ENCODE data around the gene IL13RA2. TPM values are rescaled to one million over a fixed set of nuclear protein-coding genes. Genes with fewer than 3 reads are reported as not detected.

Gene IL13RA2
- total and polyA plus RNA-seq, 12 donors, result 0.33 to 19.4 (median 1.9) TPM; not detected in 1

- no peak overlapping the region for H3K27ac ChIP-seq
- H3K36me3 ChIP-seq (replicated peaks in 1 of 2), result no peaks in the 10 kb centered on the region
- DNase-seq, result peak in 4 of 7 donors; percentile 23 to 52 (median 44)
- no peaks in the 10 kb centered on the region for H3K9me3 ChIP-seq (replicated peaks in 1 of 3)
- H3K4me3 ChIP-seq, result no peak overlapping the region
- peaks cover 14% of the 10 kb centered on the region for H3K27me3 ChIP-seq
- no peak for TF ChIP-seq POLR2A (IDR thresholded peaks at IDR 0.05)
- TF ChIP-seq CTCF (IDR thresholded peaks at IDR 0.05), result no peak
- WGBS, 4 donors, result 5 to 22% (median 13%) methylated on average over 2 of the region's 2 CpGs
- intact Hi-C loops (cut with DNase I), result no loop called here
- H3K4me1 ChIP-seq (replicated peaks in 1 of 2), result peaks cover 0 to 4% of the 10 kb centered on the region in 2 donors
These were observed 5.7 kb upstream of the IL13RA2 start for GRCh38 chrX:115023139-115023538.

- peaks cover 14% of the 10 kb centered on the region for H3K27me3 ChIP-seq
- no peaks in the 10 kb centered on the region for H3K9me3 ChIP-seq (replicated peaks in 1 of 3)
- peaks cover 0 to 4% of the 10 kb centered on the region in 2 donors for H3K4me1 ChIP-seq (replicated peaks in 1 of 2)
- intact Hi-C loops (cut with DNase I), result no loop called here
- no peak overlapping the region for H3K4me3 ChIP-seq
- no peaks in the 10 kb centered on the region for H3K36me3 ChIP-seq (replicated peaks in 1 of 2)
- 80 to 91% (median 86%) methylated on average over 5 of the region's 5 CpGs for WGBS, 4 donors
- no peak for DNase-seq
- TF ChIP-seq CTCF (IDR thresholded peaks at IDR 0.05) (no peak), POLR2A (IDR thresholded peaks at IDR 0.05) (no peak)
- H3K27ac ChIP-seq, result no peak overlapping the region
These were observed 3.7 kb upstream of the IL13RA2 start for GRCh38 chrX:115021121-115021520.

- WGBS, 4 donors, result 70 to 85% (median 84%) methylated on average over 2 of the region's 2 CpGs
- Histone ChIP-seq H3K9me3 (replicated peaks in 1 of 3) (no peaks in the 10 kb centered on the region), H3K4me3 (no peak overlapping the region), H3K4me1 (replicated peaks in 1 of 2) (peaks cover 0 to 4% of the 10 kb centered on the region in 2 donors), H3K27me3 (peaks cover 26% of the 10 kb centered on the region), H3K27ac (no peak overlapping the region), H3K36me3 (replicated peaks in 1 of 2) (no peaks in the 10 kb centered on the region)
- TF ChIP-seq CTCF (IDR thresholded peaks at IDR 0.05) (no peak), POLR2A (IDR thresholded peaks at IDR 0.05) (no peak)
- no peak for DNase-seq
- intact Hi-C loops (cut with DNase I), result no loop called here
These were observed 1.5 kb upstream of the IL13RA2 start for GRCh38 chrX:115018944-115019343.

GRCh38 chrX:115018040-115018647 is 728 bp upstream of the IL13RA2 start:
- intact Hi-C loops (cut with DNase I), result no loop called here
- H3K4me1 ChIP-seq (replicated peaks in 1 of 2), result peaks cover 0 to 3% of the 10 kb centered on the region in 2 donors
- no peak overlapping the region for H3K4me3 ChIP-seq
- H3K27ac ChIP-seq, result no peak overlapping the region
- WGBS, 4 donors, result 45 to 67% (median 56%) methylated on average over 6 of the region's 6 CpGs
- H3K9me3 ChIP-seq (replicated peaks in 1 of 3), result no peaks in the 10 kb centered on the region
- peaks cover 26% of the 10 kb centered on the region for H3K27me3 ChIP-seq
- DNase-seq, result peak in 2 of 7 donors; percentile 16 to 26
- no peaks in the 10 kb centered on the region for H3K36me3 ChIP-seq (replicated peaks in 1 of 2)
- TF ChIP-seq POLR2A (IDR thresholded peaks at IDR 0.05) (no peak), CTCF (IDR thresholded peaks at IDR 0.05) (peak in 3 of 6 experiments; percentile 17 to 53 (median 31))

Measured in adrenal gland (tissue), 12 donors.